Smooth muscle cell of the pulmonary artery (primary cell): ENCODE measurements around the gene VCAM1. TPM values are rescaled to one million over a fixed set of nuclear protein-coding genes. Genes with fewer than 3 reads are reported as not detected.

ENCODE experiments used
- total RNA-seq: library from RNA; depleted of rRNA; stranded (reverse); fragments of >200 nt; gene quantifications from 2 replicates; pipeline ENCODE4 v1.2.3, GENCODE V29; 2014

VCAM1 gene, protein sequence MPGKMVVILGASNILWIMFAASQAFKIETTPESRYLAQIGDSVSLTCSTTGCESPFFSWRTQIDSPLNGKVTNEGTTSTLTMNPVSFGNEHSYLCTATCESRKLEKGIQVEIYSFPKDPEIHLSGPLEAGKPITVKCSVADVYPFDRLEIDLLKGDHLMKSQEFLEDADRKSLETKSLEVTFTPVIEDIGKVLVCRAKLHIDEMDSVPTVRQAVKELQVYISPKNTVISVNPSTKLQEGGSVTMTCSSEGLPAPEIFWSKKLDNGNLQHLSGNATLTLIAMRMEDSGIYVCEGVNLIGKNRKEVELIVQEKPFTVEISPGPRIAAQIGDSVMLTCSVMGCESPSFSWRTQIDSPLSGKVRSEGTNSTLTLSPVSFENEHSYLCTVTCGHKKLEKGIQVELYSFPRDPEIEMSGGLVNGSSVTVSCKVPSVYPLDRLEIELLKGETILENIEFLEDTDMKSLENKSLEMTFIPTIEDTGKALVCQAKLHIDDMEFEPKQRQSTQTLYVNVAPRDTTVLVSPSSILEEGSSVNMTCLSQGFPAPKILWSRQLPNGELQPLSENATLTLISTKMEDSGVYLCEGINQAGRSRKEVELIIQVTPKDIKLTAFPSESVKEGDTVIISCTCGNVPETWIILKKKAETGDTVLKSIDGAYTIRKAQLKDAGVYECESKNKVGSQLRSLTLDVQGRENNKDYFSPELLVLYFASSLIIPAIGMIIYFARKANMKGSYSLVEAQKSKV
- total RNA-seq: 4.2 and 20.7 TPM in 2 replicates

DNA sequence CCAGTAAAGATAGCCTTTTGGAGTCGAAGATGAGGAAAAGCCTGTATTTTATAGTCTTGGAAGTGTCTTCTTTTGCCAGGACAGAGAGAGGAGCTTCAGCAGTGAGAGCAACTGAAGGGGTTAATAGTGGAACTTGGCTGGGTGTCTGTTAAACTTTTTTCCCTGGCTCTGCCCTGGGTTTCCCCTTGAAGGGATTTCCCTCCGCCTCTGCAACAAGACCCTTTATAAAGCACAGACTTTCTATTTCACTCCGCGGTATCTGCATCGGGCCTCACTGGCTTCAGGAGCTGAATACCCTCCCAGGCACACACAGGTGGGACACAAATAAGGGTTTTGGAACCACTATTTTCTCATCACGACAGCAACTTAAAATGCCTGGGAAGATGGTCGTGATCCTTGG is at the start of gene VCAM1:
VCAM1 (plus strand) TSS at position 253 of the 400 bp plus-strand sequence; CDS start at position 372, 119 bp downstream.

Other genes with a start within 250 kb of the VCAM1 start
- 0.07 and 0.13 TPM in 2 replicates for gene GPR88, start 181.6 kb upstream of the VCAM1 start, total RNA-seq
- gene EXTL2, start 175.1 kb downstream of the VCAM1 start, total RNA-seq: 27.7 and 36.0 TPM in 2 replicates
- gene SLC30A7, start 176.3 kb downstream of the VCAM1 start, total RNA-seq: 40.6 and 44.1 TPM in 2 replicates